ENCODE data around the gene GABPB2. TPM values are rescaled to one million over a fixed set of nuclear protein-coding genes. Genes with fewer than 3 reads are reported as not detected.
A peak's percentile ranks its signal among the peaks of the same experiment; 100 is the strongest.

The GABPB2 gene
- total and polyA plus RNA-seq, 4 donors = 6.9 to 22.2 (median 15.5) TPM

DNA sequence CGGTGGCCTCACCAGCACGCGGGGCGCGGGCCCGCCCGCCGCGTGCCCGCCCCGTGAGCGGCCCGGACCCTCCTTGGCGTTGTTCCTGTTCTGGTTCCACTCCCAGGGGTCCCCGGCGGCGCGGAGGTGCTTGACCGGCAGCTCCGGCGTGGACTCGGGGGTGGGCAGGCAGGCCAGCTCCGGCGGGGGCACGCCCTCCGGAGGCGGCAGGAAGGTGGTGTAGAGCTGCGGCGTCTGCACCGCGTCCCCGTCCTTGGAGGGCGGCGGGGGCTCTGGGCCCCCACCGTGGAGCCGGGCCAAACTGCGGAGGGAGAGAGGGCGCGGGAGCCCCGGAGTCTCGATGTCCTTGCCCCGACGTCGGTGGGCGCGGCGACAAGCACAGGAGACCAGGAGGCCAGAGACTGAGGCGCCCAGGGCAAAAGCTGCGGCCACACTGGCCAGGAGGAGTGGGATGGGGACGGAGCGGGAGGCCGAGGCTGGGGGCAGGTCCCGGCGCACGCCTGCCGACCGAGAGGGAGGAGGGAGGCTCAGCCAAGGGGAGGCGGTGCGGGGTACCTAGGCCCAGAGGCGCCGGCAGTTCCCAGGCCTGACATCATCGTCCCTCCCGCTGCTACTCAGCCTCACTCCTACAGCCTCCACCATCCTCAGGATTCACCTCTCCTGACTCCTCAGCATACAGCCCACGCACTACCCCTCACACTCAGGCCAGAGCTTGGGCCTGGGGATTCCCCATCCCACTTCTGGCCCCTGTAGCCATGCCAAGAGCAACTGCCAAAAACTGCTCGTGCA lies 62.7 kb downstream of the GABPB2 start:
- 81 to 83% methylated on average over 52 to 65 of the region's 65 CpGs for WGBS, 2 donors
- Histone ChIP-seq H3K36me3 (ENCODE audit: control insufficient read depth in 1 of 2, insufficient read depth in 2 of 2, low read length in 1 of 2) (no peaks in the 10 kb centered on the region), H3K4me1 (ENCODE audit: control insufficient read depth in 1 of 2, insufficient read depth in 2 of 2, low read length in 2 of 2) (no peaks in the 10 kb centered on the region), H3K27me3 (ENCODE audit: control insufficient read depth in 1 of 2, insufficient read depth in 2 of 2, low read length in 1 of 2) (no peaks in the 10 kb centered on the region), H3K4me3 (ENCODE audit: low read length in 2 of 2) (no peak overlapping the region), H3K9me3 (ENCODE audit: control insufficient read depth, low read length) (no peaks in the 10 kb centered on the region), H3K27ac (ENCODE audit: low read depth in 1 of 2, low read length in 2 of 2) (no peak overlapping the region)
- ATAC-seq (ENCODE audit: low FRiP score) (no peak), DNase-seq (peak in 1 of 2 donors; percentile 77)
- intact Hi-C loops (cut with DNase I) = no loop called here

DNA sequence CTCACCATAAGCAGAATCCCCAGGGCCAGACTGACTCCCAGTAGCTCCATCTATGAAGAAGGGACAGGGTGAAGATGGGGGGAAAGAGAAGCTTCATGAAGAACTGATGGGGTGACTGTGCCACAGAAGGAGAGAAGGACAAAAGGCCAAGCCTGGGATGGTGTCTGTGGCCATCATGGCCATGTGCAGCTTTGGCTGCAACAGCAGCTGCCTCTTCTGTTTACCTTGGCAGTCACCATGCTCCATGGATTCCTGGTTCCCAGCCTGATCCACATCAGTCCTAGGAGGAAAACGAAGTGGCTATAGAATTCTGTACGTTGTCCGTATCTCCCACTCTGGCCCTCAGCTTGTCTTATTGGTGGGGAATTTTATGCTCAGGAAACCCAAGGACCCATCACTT lies 63.8 kb downstream of the GABPB2 start:
- intact Hi-C loops (cut with DNase I) = no loop called here
- ATAC-seq (ENCODE audit: low FRiP score) (no peak), DNase-seq (peak in 1 of 2 donors; percentile 21)
- no peaks in the 10 kb centered on the region for H3K9me3 ChIP-seq (ENCODE audit: control insufficient read depth, low read length)
- H3K27me3 ChIP-seq (ENCODE audit: control insufficient read depth in 1 of 2, insufficient read depth in 2 of 2, low read length in 1 of 2) = no peaks in the 10 kb centered on the region
- H3K4me3 ChIP-seq (ENCODE audit: low read length in 2 of 2) = no peak overlapping the region
- H3K27ac ChIP-seq (ENCODE audit: low read depth in 1 of 2, low read length in 2 of 2) = no peak overlapping the region
- H3K4me1 ChIP-seq (ENCODE audit: control insufficient read depth in 1 of 2, insufficient read depth in 2 of 2, low read length in 2 of 2) = no peaks in the 10 kb centered on the region
- 67 to 72% methylated on average over 3 of the region's 3 CpGs for WGBS, 2 donors
- H3K36me3 ChIP-seq (ENCODE audit: control insufficient read depth in 1 of 2, insufficient read depth in 2 of 2, low read length in 1 of 2) = no peaks in the 10 kb centered on the region

GRCh38 chr1:151134991-151135390 lies 64.4 kb downstream of the GABPB2 start:
- no peak for ATAC-seq (ENCODE audit: low FRiP score)
- no peaks in the 10 kb centered on the region for H3K36me3 ChIP-seq (ENCODE audit: control insufficient read depth in 1 of 2, insufficient read depth in 2 of 2, low read length in 1 of 2)
- peak in 1 of 2 donors; percentile 36 for DNase-seq
- H3K27me3 ChIP-seq (ENCODE audit: control insufficient read depth in 1 of 2, insufficient read depth in 2 of 2, low read length in 1 of 2) = no peaks in the 10 kb centered on the region
- intact Hi-C loops (cut with DNase I) = no loop called here
- WGBS, 2 donors = 94 to 95% methylated on average over 7 of the region's 7 CpGs
- no peaks in the 10 kb centered on the region for H3K9me3 ChIP-seq (ENCODE audit: control insufficient read depth, low read length)
- no peak overlapping the region for H3K4me3 ChIP-seq (ENCODE audit: low read length in 2 of 2)
- no peaks in the 10 kb centered on the region for H3K4me1 ChIP-seq (ENCODE audit: control insufficient read depth in 1 of 2, insufficient read depth in 2 of 2, low read length in 2 of 2)
- H3K27ac ChIP-seq (ENCODE audit: low read depth in 1 of 2, low read length in 2 of 2) = no peak overlapping the region

DNA sequence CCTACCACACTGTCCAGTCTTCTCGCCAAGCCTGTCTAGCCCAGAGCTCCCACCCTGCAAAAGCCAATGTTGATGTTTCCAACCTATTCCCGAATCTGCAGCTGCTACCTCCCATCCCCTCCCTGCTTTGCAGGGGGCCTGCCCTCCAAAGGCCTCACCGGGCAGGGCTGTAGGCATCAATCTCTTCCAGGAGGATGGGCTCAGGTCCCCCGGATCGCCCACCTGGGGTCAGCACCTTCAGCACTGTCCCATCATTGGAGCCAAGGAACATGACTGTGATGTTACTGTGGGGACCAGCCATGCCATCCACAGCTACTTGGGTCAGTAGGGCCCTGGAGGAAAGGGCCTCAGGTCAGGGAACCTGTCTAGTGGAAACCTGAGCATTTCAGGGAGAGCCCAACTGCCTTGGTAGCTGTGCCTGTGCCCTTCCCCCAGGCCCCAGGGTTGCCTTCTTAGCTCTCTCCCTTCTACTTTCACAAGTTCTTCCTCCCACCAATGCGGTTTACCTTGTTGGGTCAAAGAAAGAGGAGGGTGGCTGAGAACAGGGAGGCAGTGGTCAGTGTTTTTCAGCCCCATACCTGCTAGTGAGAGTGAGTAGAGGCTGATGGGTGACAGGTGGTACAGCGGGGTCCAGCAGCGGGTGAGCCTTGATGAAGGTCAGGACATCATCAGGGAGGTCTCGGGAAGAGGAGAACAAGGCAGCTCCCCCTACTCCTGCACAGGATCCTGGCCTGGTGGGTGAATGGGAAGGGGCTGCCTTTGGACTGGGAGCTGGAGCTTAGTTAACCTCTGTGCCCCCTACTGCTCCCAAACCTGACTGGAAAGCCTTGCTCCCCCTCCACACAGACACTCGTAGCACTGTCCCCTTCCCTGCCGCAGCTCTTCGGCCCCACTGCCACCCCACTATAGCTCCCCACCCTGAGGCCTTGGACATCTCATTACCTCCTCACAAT lies 65.1 kb downstream of the GABPB2 start:
- H3K27ac ChIP-seq (ENCODE audit: low read depth in 1 of 2, low read length in 2 of 2) = no peak overlapping the region
- H3K27me3 ChIP-seq (ENCODE audit: control insufficient read depth in 1 of 2, insufficient read depth in 2 of 2, low read length in 1 of 2) = no peaks in the 10 kb centered on the region
- no peak overlapping the region for H3K4me3 ChIP-seq (ENCODE audit: low read length in 2 of 2)
- H3K9me3 ChIP-seq (ENCODE audit: control insufficient read depth, low read length) = no peaks in the 10 kb centered on the region
- H3K4me1 ChIP-seq (ENCODE audit: control insufficient read depth in 1 of 2, insufficient read depth in 2 of 2, low read length in 2 of 2) = no peaks in the 10 kb centered on the region
- ATAC-seq (ENCODE audit: low FRiP score) = no peak
- H3K36me3 ChIP-seq (ENCODE audit: control insufficient read depth in 1 of 2, insufficient read depth in 2 of 2, low read length in 1 of 2) = no peaks in the 10 kb centered on the region
- DNase-seq = peak in 1 of 2 donors; percentile 51
- intact Hi-C loops (cut with DNase I) = no loop called here
- 88 to 95% methylated on average over 12 of the region's 12 CpGs for whole genome bisulfite sequencing, 2 donors

DNA sequence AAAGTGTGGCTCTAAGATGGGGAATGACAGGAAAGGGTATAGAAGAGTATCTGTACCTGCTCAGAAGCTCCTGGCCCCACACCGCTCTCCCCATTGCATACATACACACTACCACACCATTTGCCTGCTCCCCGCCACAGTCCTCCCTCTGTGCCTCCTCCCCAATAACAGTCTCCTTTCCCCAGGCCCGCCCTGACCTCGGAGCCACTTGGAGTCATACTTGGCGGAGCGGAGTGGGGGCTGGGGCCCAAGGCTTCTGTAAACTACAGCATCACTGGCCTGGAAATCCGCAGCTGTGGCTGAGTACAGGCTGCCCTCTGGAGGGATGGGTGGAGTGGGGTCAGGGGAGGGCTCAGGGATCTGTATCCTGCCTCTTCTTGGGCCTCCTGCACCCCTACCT lies 67.2 kb downstream of the GABPB2 start:
- no peak overlapping the region for H3K27ac ChIP-seq (ENCODE audit: low read depth in 1 of 2, low read length in 2 of 2)
- H3K27me3 ChIP-seq (ENCODE audit: control insufficient read depth in 1 of 2, insufficient read depth in 2 of 2, low read length in 1 of 2) = no peaks in the 10 kb centered on the region
- no peak for ATAC-seq (ENCODE audit: low FRiP score)
- WGBS, 2 donors = 95 to 98% methylated on average over 7 of the region's 7 CpGs
- intact Hi-C loops (cut with DNase I) = no loop called here
- H3K4me3 ChIP-seq (ENCODE audit: low read length in 2 of 2) = no peak overlapping the region
- DNase-seq = peak in 1 of 2 donors; percentile 65
- H3K4me1 ChIP-seq (ENCODE audit: control insufficient read depth in 1 of 2, insufficient read depth in 2 of 2, low read length in 2 of 2) = no peaks in the 10 kb centered on the region
- H3K36me3 ChIP-seq (ENCODE audit: control insufficient read depth in 1 of 2, insufficient read depth in 2 of 2, low read length in 1 of 2) = no peaks in the 10 kb centered on the region
- H3K9me3 ChIP-seq (ENCODE audit: control insufficient read depth, low read length) = no peaks in the 10 kb centered on the region

DNA sequence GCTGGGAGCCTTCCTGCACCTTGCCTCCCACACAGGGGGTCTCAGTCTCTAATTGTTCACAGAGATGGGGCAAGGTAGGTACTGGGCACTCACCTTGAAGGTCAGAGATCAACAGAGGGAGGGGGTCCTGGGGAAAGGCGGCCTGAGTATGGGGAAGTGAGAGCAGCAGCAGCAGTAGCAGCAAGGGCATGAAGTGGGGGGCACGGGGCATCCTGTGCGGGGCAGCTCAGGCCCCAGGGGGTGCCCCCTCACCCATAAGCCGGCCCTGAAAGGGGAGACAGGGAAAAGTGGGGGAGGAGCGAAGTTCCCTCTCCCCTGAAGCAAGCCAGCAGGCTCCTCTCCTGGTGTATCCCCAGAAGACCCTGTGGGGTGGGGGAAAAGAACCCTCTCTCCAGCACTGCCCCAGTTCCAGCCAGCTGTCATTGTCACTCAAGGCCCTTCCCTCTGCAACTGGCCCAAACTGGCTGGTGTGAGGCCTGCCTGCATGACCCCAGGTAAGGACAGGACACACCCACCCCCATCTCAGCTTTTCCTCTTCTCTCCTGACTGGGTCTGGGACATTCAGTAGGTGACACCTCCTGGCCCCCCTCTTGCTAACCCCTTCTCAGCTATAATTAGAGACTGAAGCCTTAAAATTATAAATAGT lies 72.0 kb downstream of the GABPB2 start:
- intact Hi-C loops (cut with DNase I) = no loop called here
- Histone ChIP-seq H3K9me3 (ENCODE audit: control insufficient read depth, low read length) (no peaks in the 10 kb centered on the region), H3K36me3 (ENCODE audit: control insufficient read depth in 1 of 2, insufficient read depth in 2 of 2, low read length in 1 of 2) (no peaks in the 10 kb centered on the region), H3K27ac (ENCODE audit: low read depth in 1 of 2, low read length in 2 of 2) (no peak overlapping the region), H3K27me3 (ENCODE audit: control insufficient read depth in 1 of 2, insufficient read depth in 2 of 2, low read length in 1 of 2) (no peaks in the 10 kb centered on the region), H3K4me3 (ENCODE audit: low read length in 2 of 2) (no peak overlapping the region), H3K4me1 (ENCODE audit: control insufficient read depth in 1 of 2, insufficient read depth in 2 of 2, low read length in 2 of 2) (no peaks in the 10 kb centered on the region)
- DNase-seq (peak in 1 of 2 donors; percentile 43), ATAC-seq (ENCODE audit: low FRiP score) (no peak)
- 75 to 84% methylated on average over 4 to 5 of the region's 5 CpGs for WGBS, 2 donors

GRCh38 chr1:151143057-151143435 lies 72.5 kb downstream of the GABPB2 start:
- Histone ChIP-seq H3K27me3 (ENCODE audit: control insufficient read depth in 1 of 2, insufficient read depth in 2 of 2, low read length in 1 of 2) (no peaks in the 10 kb centered on the region), H3K9me3 (ENCODE audit: control insufficient read depth, low read length) (no peaks in the 10 kb centered on the region), H3K4me1 (ENCODE audit: control insufficient read depth in 1 of 2, insufficient read depth in 2 of 2, low read length in 2 of 2) (no peaks in the 10 kb centered on the region), H3K4me3 (ENCODE audit: low read length in 2 of 2) (no peak overlapping the region), H3K27ac (ENCODE audit: low read depth in 1 of 2, low read length in 2 of 2) (no peak overlapping the region), H3K36me3 (ENCODE audit: control insufficient read depth in 1 of 2, insufficient read depth in 2 of 2, low read length in 1 of 2) (no peaks in the 10 kb centered on the region)
- intact Hi-C loops (cut with DNase I) = no loop called here
- peak in 1 of 2 donors; percentile 43 for DNase-seq
- WGBS, 2 donors = 38 to 44% methylated on average over 7 of the region's 7 CpGs
- ATAC-seq (ENCODE audit: low FRiP score) = no peak

DNA sequence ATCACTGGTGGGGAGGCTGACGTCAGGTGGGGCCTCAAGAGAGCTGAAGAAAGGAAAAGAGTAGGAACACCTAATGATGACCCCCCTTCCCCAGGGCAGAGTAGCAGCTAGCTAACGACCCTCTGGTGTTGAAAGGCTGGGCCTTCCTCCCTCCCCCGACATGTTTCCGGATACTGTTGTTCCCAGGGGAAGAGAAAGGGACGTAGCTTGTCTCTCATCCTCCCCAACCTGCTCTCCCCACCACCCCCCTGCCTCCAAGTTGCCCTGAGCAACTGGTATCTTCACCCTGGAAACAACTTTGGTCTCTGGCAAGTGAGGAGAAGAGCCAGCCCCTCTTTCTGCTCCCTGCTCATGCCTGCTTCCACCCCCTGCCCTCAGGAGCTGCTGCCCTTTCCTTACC lies 73.4 kb downstream of the GABPB2 start:
- Histone ChIP-seq H3K36me3 (ENCODE audit: control insufficient read depth in 1 of 2, insufficient read depth in 2 of 2, low read length in 1 of 2) (no peaks in the 10 kb centered on the region), H3K27ac (ENCODE audit: low read depth in 1 of 2, low read length in 2 of 2) (no peak overlapping the region), H3K4me3 (ENCODE audit: low read length in 2 of 2) (no peak overlapping the region), H3K4me1 (ENCODE audit: control insufficient read depth in 1 of 2, insufficient read depth in 2 of 2, low read length in 2 of 2) (no peaks in the 10 kb centered on the region), H3K27me3 (ENCODE audit: control insufficient read depth in 1 of 2, insufficient read depth in 2 of 2, low read length in 1 of 2) (no peaks in the 10 kb centered on the region), H3K9me3 (ENCODE audit: control insufficient read depth, low read length) (no peaks in the 10 kb centered on the region)
- intact Hi-C loops (cut with DNase I) = no loop called here
- WGBS, 2 donors = 63% methylated on average over 4 to 5 of the region's 5 CpGs
- DNase-seq = peak in 1 of 2 donors; percentile 38
- ATAC-seq (ENCODE audit: low FRiP score) = no peak

Data from aorta (tissue), 5 donors.